CD4-positive, alpha-beta T cell treated with Interleukin-21 for 1 hour (primary cell): ENCODE results near the gene OR6A2.
A peak's percentile ranks its signal among the peaks of the same experiment; 100 is the strongest.

Source experiments
- DNase-seq: peaks from one replicate; pipeline ENCODE4 v3.0.0-alpha.2; 2020

Gene OR6A2

DNA sequence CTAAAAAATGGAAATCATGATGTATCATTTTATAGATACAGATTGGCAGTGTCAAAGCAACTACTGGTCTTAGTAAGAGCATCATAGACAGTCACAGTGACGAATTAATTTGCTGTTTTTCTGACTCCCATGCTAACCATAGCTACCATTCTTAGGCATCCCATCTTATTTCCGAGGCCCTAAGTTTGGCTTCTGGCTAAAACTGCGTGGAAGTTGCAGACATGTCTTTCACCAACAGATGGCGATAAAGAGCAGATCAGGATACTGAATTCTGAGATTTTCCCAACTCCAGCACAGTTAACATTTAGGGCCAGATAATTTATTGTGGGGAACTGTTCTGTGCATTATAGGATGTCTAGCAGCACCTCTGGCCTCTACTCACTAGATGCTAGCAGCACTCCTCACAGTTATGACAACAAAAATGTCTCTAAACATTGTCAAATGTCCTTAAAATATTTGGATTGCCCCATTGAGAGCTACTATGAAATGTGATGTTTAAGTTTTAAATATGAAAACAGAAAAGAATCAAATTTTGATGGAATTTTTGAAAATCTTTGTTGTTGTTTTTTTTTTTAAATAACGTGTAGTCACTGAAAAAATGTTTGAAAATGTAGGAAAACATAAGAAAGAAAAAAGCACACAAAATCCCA is 44.1 kb downstream of the OR6A2 start:
- peak; percentile 61 for DNase-seq

DNA sequence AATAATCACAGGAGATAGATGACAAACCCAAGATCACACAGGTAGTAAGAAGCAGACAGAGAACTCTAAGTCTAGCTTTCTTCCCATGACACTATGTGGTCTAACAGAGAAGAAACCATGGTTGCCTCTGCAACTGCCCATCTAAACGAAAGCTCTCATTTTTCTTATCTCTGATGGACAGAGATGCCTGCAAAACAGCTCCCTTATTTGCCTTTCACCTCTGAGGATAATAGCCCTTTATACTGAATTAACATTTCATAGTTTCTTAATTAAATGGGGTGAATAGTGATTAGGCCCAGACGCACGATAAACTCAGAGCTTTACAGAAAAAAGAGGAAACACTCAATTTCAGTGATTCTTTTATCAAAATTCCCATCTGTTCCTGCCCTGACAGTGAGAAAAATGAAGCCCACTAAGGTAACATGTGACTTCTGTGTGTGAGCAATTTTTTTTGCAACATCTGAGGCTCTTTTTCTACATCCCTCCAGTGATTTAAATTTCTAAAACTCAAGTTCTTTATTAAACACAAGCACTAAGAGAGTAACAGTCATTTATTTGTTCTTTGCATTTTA is 52.3 kb downstream of the OR6A2 start:
- no peak for DNase-seq

DNA sequence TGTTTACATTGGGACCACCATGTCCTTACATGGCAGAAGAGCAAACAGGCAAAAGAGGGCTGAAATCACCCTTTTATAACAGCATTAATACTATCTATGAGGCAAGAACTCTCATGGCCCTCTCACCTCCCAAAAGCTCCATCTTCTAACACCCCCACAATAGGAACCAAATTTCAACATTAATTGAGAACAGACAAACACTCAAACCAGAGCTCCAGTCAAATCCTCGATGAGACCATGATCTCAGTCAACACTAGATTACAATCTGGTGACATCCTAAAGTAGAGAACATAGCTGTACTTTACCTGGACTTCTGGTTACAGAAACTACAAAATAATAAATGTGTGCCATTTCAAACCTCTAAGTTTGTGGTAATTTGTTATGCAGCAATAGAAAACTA is 52.9 kb downstream of the OR6A2 start:
- DNase-seq, result no peak

DNA sequence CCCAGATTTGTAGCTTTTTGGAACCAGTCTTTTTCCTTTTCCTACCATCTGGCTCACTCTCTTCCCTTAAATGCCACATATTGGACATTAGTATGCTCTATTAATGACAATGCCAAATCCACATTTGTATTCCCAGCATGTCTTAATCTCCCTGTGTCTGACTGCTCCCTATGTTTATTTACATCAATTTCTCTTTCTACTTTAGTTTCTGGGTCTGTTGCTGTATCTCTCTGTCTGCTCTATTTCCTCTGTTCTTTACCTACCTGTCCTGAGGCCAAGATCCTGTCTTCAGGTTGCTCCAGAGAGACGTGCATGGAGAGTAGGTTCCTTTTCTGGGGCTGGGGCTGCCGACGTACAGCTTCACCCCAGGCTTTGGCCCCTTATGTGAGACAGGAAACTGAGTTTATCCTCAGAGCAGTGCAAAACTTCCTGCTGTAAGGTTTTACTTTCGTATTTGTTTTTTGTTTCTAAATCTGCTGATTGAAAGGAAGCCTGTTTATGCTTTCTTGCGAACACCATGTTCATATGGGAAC is 53.3 kb downstream of the OR6A2 start:
- peak; percentile 65 for DNase-seq

DNA sequence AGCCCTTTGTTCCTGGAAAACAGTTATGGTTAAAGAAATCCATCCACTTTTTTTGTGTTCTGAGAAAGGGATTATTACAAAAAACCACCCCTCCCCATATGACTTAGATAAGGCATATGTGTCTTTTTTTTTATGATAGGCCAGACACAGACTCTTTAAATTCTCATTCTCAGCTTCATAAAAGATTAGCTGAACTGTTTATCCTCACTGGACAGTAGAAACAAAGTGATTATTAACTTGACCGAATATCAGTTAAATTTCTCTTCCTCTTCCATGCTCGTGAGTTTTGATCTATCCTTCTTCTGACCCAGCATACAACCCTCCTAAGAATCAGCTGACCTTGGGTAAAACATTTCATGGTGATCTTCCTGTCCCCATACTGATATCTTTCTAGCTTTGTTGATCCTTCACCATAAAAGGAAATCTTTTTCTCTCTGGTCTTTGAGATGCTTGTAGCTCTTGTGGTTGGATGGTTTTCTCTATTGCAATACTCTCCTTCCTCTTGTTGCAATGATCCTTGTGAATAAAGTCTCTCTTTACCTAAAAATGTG is 53.9 kb downstream of the OR6A2 start:
- DNase-seq, result peak; percentile 40

DNA sequence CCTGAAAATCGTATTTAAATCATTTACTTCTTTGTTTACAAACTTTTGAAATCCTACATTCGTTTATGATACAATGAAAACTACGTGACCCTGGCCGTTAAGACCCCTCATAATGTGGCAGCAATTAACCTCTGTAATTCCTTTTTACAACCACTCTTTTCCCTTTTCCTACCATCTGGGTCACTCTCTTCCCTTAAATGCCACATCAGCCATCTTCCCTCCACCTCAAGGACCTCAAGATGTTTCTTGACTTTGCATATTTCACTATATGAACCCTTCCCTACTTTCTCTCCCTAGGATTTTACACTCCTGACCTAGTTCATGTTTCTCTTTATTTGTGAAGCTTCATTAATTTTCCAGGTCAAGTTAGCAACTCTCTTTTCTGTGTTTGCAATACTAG is 54.5 kb downstream of the OR6A2 start:
- DNase-seq, result no peak

DNA sequence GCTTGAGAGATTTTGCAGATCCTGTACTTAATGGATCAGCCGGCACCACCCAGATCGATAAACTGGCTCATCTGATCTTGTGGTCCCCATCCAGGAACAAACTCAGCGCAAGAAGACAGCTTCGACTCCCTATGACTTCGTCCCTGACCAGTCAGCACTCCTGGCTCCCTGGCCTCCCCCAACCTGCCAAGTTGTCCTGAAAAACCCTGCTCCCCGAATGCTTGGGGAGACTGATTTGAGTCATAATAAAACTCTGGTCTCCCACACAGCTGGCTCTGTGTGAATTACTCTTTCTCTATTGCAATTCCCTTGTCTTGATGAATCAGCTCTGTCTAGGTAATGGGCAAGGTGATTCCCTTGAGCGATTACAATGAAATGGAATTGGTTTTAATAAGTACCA is 57.2 kb downstream of the OR6A2 start:
- no peak for DNase-seq
